ENCODE data around the gene SYMPK.

Gene SYMPK

DNA sequence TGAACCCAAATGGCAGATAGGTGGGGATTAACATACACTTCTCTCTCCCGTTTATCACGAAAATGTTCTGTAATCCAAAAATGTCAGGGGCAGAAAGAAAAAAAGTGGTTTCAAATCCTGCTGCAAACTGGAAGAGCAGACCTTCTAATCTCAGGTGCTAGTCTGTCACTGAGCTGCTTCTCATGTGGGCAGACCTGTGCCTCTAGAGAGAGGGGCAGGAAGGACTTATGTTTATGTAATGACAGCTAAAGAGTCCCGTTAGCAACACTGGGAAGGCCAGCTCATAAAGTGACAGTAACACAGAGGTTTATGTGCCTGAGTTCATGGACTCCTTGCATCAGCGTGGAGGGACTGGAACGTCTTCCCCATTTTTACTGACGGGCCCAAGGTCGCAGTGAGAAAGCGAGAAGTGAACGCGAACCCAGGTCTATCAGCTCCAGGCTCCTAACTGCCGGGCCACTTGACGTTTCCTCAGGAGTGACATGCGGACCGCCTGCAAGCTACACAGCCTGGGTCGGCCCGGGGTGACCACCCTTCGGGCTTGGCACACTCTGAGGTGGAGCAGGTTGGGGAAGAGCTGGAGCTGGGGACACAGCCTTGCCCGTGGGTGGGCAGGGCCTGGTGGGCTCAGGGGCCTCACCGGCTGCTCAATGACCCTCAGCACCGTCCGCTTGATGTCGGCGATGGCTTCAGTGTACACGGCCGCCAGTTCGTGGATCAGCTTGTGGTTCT is 38.2 kb downstream of the SYMPK start:
- no peak for DNase-seq

DNA sequence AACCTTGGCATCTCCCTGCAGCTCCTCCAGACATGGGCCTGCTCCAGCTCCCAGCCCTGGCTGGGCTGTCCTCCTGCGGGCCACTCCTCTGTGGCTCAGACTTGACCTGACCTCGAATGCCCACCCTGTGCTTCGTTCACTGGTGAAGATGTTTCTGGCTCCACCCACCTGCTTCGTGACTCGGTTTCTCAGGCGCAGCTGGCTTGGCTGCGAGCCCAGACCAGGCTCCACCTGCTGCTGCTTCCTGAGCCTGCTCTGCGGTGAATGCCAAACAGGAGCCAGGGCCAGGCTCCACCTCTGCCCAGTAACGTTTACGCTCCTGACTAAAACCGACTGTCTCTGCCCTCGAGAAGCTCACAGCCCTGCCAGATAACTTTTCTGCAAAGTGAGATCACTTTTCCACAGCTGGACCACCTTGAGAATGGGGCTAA is 38.9 kb downstream of the SYMPK start:
- DNase-seq, result no peak

DNA sequence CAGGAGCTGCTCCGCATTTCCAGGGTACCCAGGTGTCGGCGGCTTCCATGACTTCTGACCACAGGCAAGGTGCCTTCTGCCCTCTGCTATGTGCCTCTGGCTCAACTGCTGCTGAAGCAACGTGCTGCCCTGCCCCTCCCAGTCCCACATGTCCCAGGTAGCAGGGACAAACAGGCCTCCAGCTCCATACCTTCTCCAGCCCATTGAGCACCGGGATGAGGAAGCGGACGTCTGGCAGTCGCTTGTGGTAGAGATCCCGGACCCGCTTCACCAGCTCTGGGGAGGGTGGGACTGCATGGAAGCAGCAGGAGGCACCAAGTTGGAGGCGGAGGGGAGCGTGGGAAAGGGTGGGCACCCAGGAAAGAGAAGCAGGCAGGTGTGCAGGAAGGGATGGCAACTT is 39.8 kb downstream of the SYMPK start:
- no peak for DNase-seq

DNA sequence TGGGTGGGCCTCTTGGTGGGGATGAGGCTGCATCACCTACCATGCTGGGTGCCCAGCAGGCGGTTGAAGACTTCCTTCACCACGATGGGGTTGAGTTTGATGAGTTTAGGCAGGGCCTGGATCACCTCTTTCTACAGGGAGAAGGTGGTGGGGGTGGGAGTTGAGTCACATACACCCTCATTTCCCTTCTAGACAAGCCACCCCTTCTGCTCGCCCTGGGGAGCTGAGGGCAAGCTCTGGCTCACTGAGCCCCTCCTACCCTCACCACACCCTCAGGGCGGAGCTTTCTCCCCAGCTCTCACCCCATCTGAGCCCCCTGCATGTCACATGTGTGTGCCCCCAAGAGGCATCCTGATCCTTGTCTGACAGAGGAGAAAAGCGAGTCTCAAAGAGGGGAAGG is 40.2 kb downstream of the SYMPK start:
- no peak for DNase-seq

DNA sequence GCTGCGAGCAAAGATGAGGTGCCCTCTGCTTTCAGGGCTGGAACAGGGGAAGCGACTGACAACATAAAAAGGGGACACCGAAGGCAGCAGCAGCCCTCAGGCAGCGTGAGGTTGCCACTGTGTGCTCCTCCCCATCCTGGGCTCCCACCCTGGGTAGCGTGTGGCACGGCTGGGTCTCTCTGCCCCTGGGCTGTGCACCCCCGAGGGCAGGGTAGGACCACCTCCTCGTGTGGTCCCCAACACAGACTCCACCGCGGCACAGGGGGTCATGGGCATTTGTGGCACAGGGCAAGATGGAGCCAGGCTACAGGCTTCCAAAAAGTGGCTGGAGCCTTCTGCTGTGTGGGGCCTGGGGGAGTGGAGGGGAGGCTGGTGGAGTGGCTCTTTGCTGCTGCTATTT is 41.4 kb downstream of the SYMPK start:
- no peak for DNase-seq

DNA sequence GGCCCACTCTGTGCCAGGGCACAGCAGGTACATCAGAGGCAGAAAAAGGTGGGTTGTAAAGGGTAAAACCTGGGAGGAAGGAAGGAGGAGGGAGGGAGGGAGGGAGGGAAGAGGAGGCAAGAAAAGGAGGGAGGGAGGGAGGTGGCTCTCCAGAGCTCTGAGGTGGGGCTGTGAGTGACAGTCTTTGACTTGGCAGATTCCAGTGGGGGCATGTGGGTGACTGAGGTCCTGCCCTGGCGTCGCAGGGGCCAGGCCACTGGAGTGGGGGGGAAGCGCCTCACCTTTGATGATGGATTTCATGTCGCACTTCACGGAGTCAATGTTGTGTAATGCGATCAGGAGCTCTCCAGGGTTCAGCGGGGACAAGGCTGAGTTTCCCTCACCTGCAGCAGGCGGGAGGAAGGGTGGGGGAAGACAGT is 41.8 kb downstream of the SYMPK start:
- no peak for DNase-seq

DNA sequence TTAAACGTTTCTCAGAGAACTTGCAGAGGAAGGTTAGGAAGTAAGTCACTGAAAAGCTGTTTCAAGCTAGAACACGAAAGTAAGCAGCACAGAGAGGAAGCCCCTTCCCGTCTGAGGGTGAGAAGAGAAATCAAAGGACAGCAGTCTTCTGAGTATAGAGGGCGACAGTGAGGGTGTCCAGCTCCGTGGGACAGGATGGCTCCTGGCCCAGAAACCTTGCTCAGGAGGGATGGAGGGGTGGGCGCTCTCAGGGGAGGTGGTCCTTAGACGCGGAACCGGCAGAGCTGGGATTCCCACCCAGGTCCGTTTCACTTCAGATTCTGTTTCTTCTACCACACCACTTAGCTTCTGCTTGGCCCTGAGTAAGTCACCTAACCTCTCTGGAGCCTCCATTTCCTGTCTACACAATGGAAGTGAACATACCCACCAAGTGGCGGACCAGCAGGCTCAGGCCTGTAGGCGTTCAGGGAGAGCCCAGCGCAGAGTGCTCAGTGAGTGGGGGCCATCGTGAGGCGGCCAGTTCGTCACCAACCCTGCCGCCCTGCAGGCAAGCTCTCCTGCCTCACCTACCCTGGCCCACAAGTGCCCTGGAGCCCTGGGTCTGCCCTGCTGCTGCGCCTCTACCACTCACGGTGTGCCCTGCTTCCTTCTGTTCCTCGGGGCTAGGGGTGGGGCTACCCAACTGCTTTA is 42.4 kb downstream of the SYMPK start:
- DNase-seq, result no peak

DNA sequence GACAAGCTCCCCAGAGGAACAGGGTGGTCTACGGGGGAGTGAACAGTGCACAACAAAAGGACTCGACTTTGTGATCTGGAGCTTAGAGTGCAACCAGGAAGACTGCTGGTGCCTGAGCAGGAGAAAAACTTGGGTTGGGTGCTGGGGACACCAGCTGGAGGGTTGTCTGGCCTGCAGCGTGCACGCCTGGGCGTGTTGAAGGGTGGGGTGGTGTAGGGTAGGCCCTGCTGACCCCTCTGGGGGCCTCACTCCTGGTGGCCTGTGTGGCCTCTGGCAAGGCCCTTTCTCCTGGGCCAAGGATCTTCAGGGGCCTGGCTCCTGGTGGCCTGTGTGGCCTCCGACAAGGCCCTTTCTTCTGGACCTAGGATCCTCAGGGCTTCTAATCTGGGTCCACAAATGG is 43.2 kb downstream of the SYMPK start:
- DNase-seq, result no peak

DNA sequence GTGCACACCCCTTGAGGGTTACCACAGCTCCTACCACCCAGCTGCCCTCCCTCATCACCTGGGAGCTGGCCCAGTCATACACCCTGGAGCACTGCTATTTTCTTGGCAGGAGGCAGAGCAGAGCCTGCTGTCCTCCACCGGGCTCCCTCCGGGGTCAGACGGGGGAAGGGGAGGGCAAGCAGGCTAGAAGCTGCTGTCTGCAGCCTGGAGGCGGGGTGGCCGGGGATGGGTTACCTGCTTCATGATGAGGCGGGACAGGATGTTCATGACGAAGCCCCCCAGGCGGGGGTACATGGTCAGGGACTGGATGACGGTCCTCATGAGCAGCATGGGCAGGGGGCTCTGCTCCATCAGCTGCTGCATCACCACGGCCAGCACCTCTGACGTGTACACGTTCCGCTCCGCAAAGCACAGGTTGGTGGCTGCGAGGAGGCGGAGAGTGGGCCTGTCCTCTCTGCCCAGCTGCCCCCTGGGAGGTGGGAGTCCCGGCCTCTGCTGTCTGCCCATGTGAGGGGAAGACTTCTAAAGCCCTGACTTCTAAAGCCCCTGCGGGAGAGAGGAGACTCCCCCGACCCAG is 45.1 kb downstream of the SYMPK start:
- no peak for DNase-seq

DNA sequence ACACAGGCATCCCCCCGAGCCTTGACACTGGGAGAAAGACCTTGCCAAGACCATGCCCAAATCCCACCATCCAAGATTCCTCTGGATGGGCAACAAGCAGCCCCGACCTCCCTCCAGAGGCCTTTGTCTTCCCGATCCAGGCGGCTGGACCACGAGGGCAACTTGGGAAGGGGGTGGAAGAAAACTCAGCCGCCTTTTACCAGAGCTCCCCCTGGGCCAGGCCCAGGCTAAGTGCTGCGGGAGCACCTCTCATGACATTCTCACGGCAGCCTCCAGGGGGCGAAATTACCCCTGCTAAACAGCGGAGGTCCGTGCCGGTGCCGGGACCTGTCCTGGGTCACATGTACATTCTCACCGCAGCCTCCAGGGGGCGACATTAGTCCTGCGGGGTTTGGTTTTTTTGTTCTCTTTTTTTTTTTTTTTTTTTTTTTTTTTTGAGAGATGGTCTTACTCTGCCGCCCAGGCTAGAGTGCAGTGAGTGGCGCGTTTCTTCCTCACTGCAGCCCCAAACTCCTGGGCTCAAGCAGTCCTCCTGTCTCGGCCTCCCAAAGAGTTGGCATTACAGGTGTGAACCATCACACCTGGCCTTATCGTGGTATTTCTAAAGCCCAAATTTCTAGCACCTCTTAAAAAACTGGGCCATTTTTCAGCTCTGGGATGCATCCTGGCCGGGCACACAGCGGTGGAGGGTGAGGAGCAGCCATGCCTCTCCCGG is 45.8 kb downstream of the SYMPK start:
- peak; percentile 83 for DNase-seq

DNA sequence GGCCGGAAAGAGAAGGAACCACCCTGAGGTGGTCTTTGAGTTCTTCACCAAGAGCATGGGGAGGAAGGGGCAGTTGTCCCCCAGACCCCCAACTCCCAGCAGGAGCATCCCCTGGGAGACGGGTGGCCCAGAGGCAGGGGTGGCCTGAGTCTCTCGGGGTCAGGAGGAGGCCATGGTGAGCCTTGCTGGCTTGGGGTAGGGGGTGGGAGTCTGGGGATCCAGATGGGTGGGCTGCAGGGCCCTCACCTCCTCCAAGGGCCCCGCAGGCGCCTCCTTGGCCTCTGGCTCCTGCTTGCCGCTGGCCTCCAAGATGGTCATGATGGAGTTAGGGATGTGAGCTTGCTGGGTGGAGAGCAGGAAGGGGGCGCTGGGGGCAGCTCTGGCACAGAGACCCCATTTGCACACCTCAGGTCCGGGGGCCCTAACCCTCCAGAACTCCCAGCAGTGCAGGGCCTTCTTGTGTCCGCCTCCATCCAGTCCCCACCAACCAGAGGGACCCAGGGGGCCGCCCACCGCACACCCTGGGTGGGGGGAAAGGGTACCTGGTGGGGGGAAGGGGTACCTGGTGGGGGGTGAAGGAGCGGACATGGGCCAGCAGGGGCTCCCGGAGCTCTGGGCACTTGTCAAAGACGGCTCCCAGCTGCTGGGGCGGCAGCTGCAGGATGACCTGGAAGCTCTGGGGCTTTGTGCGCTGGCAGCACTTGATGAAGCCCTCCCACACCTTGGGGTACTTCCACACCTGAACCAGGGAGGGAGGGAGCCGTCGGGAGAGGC is 46.5 kb downstream of the SYMPK start:
- DNase-seq, result no peak

DNA sequence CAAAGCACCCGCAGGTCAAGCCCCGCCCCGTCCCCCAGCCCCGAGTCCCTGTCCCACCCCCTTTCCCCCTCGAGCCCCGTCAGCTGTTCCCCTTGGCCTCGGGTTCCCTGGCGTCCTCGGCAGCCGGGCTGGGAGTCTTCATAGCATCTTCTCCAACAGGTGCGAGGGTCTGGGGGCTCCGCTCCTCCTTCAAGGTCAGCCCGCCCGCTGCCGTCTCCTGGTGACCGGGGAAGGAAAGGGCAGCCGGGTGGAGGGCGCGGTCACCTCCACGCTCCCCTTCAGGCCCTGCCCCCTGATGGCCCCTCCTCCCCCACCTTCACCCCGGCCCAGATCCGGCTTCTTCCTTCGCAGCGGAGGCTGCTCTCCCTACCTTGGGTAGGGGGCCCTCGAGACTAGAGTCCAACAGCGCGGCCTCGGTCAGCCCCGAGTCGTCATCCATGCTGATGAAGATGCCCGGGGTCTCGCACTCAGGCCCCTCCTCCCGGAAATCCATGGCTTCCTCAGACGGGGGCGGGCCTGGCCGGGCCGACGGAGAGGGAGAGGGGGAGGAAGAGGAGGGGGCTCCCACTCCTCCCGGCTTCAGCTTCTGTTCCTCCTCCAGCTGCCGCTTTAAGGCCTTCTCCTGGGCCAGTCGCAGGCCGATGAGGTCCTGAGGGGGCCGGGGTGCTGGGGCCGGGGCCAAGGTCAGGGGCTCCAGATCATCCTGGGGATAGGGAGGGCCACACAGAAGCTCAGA is 47.3 kb downstream of the SYMPK start:
- no peak for DNase-seq

DNA sequence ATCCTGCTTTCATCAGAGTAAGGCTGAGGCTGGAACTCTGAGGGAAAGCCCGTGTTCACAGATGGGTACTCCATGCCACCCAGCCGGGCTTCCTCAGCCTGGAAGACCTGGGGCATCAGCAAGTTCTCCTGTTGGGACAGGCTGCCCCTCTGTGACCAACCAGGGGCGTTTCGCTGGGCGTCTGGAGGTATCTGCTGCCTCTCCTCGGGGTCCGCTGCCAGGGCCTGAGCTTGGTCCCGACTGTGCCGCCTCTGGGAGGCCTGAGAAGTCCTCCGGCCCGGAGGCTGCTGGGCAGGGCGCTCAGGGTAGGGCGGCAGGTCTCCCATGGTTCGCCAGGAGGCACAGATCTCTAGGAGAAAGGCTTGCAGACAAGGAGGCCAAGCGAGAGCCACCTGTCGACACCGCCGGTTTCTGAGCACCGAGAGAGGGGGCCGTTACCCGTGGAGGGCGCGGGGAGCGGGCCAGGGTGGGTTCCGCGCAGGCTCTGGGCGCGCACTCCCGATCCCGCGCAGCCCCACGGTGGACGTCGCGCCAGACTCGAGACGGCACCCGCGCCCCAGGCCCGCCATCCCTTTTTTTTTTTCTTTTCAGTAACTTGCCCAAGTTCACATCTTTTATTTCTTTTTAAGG is 48.0 kb downstream of the SYMPK start, which contains the start of gene RSPH6A:
Gene RSPH6A, minus strand, starts transcription at position 458 of the 630 bp plus-strand sequence. Its CDS starts 132 bp downstream, at position 326.
- DNase-seq, result no peak

DNA sequence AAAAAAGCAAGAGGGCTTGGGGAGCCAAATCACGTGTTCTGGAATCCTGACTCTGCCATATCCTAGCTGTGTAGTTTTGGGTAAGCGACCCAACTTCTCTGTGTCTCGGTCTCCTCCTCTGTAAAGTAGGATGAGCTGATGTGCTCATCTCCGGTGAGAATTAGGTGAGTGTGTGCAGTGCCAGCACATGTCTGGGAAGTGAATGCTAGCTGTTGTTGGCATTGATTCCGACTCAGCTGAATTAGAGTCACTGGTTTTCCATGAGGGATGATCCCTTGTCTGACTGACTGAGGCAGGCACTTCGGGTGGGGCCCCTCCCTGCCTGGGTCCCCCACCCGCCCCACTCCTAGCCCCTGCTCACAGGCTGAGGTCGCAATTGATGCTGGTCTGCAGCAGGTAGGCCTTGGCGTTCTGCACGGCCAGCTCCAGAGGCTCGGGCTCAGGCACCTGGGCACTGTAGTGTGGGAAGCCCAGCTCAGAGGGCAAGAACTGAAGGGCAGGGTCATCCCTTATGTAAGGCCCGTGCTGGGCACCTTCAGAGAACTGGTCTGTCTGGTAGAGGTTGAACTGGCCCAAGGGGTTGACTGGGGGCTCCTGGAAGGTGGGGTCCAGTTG is 48.7 kb downstream of the SYMPK start:
- DNase-seq, result no peak

DNA sequence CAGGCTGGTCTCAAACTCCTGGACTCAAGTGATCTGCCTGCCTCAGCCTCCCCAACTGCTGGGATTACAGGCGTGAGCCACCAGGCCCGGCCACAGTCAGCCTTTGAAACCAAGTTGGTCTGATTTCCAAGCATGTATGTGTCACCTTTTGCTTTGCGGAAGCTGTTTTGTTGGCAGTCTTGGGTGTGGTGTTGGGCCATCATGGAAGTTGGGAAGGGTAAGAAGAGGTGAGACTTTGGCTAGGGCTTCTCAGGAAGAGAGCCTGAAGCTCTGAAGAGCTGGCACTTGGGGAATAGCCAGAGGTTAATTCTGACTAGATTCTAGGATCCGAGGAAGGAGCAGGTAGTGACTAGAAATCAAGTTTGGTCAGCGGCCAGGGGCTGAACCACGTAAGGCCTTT is 50.6 kb downstream of the SYMPK start:
- DNase-seq, result no peak

DNA sequence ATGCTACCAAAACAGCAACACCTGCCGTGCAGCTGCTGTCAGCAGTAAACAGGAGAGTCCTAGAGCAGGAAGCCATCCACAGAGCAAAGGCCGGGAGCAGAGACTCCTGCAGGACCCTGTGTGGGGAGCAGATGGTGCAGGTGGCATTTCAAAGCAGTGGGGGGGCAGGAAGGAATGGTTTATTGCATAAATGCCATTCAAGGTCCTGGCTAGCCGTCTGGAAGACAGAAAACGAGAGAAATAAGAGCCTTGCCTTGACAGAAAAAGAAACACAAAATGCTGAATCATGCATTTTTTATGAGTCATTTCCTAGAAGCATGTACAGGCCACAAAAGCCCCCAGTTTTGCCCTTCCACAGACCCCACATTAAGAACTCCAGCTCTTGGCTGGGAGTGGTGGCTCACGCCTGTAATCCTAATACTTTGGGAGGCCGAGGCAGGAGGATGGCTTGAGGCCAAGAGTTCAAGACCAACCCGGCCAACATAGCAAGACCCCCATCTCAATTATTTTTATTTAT is 53.2 kb downstream of the SYMPK start:
- DNase-seq, result no peak

DNA sequence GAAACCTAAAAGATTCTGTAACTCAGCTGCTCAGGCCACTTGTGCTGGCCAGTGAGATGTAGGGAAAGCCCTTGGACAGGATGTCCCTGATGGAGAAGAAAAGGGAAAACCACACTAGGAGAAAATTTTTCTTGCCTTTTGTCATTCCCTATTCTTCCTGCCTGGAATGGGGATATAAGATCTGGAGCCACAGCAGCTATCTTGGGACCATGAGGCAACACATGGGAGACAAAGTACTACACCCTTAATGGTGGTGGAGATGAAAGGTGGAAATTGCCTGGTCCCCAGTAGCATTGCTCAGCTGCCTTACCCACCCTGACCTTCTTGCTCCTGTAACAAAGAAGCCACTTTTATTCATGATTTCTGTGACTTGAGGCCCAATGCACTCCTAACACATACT is 57.2 kb downstream of the SYMPK start:
- DNase-seq, result no peak

DNA sequence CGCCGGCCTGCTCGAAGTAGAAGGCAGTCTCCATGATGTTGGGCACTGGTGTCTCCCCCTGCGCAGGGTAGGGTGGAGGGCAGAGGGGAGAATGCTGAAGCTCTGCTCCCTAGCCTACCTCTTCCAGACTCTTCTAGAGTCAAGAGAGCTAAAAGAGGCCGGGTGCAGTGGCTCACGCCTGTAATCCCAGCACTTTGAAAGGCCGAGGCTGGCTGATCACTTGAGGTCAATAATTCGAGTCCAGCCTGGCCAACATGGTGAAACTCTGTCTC is 58.1 kb downstream of the SYMPK start:
- no peak for DNase-seq

DNA sequence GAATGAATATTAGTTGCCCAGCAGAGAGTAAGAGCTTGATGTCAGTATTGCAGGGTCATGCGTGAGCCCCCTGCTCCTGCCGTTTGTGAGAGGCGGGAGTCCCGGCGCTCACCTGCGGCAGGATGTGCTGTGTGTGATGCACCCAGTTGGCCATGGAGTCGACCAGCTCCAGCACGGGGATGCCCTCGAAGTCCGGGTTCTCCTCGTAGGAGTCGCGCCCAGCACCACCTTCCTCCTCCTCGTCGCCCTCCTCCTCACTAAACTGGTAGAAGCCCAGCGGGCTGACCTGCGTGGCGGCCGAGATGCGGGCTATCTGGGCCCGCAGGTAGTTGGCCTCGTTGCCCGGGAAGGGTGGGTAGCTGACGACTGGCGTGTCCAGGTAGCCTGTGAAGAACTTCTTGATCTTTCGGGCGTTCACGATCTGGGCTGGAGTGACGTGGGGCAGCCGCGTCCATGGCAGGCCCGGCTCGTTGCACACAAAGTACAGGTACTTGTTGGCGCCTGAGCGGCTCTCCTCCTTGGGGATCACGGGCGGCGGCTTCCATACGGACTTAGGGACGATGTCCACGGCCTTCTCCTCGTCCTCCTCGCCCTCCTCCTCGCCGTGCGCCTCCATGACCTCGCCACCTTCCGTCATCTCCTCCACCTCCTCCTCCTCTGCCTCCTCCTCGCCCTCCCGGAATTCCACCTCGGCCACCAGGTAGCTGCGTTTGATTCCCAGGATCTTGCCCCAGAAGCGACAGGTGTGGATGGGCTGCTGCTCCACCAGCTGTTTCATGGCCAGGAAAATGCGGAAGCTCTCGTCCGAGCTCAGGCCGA is 58.6 kb downstream of the SYMPK start:
- no peak for DNase-seq

DNA sequence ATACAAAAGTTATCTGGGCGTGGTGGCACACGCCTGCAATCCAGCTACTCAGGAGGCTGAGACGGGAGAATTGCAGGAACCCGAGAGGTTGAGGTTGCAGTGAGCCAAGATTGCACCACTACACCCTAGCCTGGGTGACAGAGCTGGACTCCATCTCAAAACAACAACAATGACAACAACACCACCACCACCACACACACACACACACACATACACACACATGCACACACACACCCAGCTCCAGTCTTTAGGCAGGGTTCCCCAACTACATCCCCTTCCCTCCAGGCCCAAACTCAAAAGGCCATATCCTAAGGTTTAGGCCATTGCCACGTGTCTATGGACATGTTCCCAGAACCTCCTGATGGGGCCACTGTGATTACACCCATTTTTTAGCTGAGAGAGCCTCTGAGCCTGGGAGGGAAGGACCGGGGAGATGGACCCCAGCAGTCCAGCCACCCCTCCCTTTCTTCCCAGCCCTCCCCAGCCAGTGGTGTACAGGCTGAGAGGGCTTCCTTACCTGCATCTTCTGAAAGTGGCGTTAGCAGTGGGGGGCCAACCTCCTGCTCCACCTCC is 61.3 kb downstream of the SYMPK start:
- no peak for DNase-seq
